HCT116 (cell line): ENCODE measurements around the gene ADGRL3. TPM values are rescaled to one million over a fixed set of nuclear protein-coding genes. Genes with fewer than 3 reads are reported as not detected.

Source experiments
- ATAC-seq: fragments of 200-7000 bp; cut with Tn5 transposase; 2 replicates; pipeline ENCODE4 v1.9.1; 2020; ENCODE audit warnings: mild to moderate bottlenecking, moderate library complexity
- BruUV-seq: library from RNA; stranded (reverse); fragments of 400-500 nt; replicated peaks from 2 replicates; lab custom pipeline; 2021; lab: Mats Ljungman, UMichigan
- CTCF ChIA-PET: fragments of 300-600 bp; sonication (Branson Sonifier 250); formaldehyde crosslinking; loops from one replicate; lab custom pipeline; 2021; ENCODE audit warnings: antibody characterized with exemption; lab: Charles Lee
- POLR2A ChIA-PET: fragments of 300-600, 350-600 bp; sonication (Branson Sonifier 250); formaldehyde crosslinking; loops from one replicate; lab custom pipeline; 2021; ENCODE audit warnings: antibody characterized with exemption; lab: Charles Lee
- RAD21 ChIA-PET, 2 experiments: fragments of 300-600 bp; sonication (Branson Sonifier 250); formaldehyde crosslinking; loops; one replicate each; lab custom pipeline; 2023; ENCODE audit warnings: low total read pairs in 2 of 2; ENCODE audit not compliant: uncharacterized antibody in 2 of 2, unreplicated experiment in 2 of 2, low non-redundant PET in 1 of 2; lab: Charles Lee
- DNase-seq: peaks from one replicate; pipeline ENCODE4 v3.0.0-alpha.2; 2010; ENCODE audit warnings: low read depth, low spot score
- H2AFZ ChIP-seq: fragments of 200-600 bp; shearing (Covaris generic), sonication (generic); 2 replicates; pipeline ENCODE4 v1.6.1; 2017; ENCODE audit warnings: low read depth, mixed run types, mixed read lengths, antibody characterized with exemption, low read length; ENCODE audit not compliant: poor library complexity, severe bottlenecking
- H3K27ac ChIP-seq: 2 replicates; pipeline ENCODE4 v1.5.1; 2012; ENCODE audit warnings: low read depth, low read length
- H3K27me3 ChIP-seq: fragments of 200-600 bp; sonication (generic); 2 replicates; pipeline ENCODE4 v1.6.1; 2016; ENCODE audit warnings: mixed run types, low read length, mixed read lengths; ENCODE audit not compliant: insufficient read depth
- H3K36me3 ChIP-seq, 2 experiments: fragments of 200-500 bp in 1 of 2; fragments of 200-600 bp in 1 of 2; sonication (Bioruptor generic) in 1 of 2; sonication (generic) in 1 of 2; 2 replicates each; pipeline versions ENCODE4 v1.5.1 to v1.6.1; 2014 to 2016; ENCODE audit warnings: low read length in 2 of 2, inconsistent platforms in 1 of 2, mixed read lengths in 1 of 2, mixed run types in 1 of 2; ENCODE audit not compliant: insufficient read depth in 2 of 2, control insufficient read depth in 1 of 2
- H3K4me1 ChIP-seq, 2 experiments: fragments of 200-600 bp in 1 of 2; sonication (generic) in 1 of 2; 2 replicates each; pipeline versions ENCODE4 v1.5.1 to v1.6.1; 2012 to 2017; ENCODE audit warnings: low read length in 2 of 2, inconsistent platforms in 1 of 2, mild to moderate bottlenecking in 1 of 2, mixed read lengths in 1 of 2, mixed run types in 1 of 2, moderate library complexity in 1 of 2; ENCODE audit not compliant: insufficient read depth in 2 of 2, control insufficient read depth in 1 of 2
- H3K4me2 ChIP-seq: fragments of 200-600 bp; sonication (generic); 2 replicates; pipeline ENCODE4 v1.6.1; 2017; ENCODE audit warnings: mixed run types, low read length, mixed read lengths
- H3K4me3 ChIP-seq, 2 experiments: fragments of 200-600 bp in 1 of 2; sonication (generic) in 1 of 2; replicated peaks in 1 of 2; 2 replicates each; pipeline ENCODE4 v1.5.1; 2011 to 2016; ENCODE audit warnings: low read length in 2 of 2, control low read depth in 1 of 2, low read depth in 1 of 2, mild to moderate bottlenecking in 1 of 2, mixed read lengths in 1 of 2, mixed run types in 1 of 2
- H3K79me2 ChIP-seq: fragments of 200-600 bp; sonication (generic); 2 replicates; pipeline ENCODE4 v1.6.1; 2017; ENCODE audit warnings: mild to moderate bottlenecking, mixed run types, low read length, moderate library complexity, mixed read lengths; ENCODE audit not compliant: insufficient read depth
- H3K9ac ChIP-seq: fragments of 200-600 bp; sonication (generic); 2 replicates; pipeline ENCODE4 v1.6.1; 2016; ENCODE audit warnings: low read length, mixed read lengths
- H3K9me2 ChIP-seq: fragments of 200-600 bp; sonication (generic), shearing (Covaris generic); 2 replicates; pipeline ENCODE4 v1.6.1; 2017; ENCODE audit warnings: mixed run types, mild to moderate bottlenecking, moderate library complexity; ENCODE audit not compliant: insufficient read depth
- H3K9me3 ChIP-seq, 2 experiments: fragments of 200-500 bp in 1 of 2; fragments of 200-600 bp in 1 of 2; sonication (Bioruptor generic) in 1 of 2; sonication (generic) in 1 of 2; 2 replicates each; pipeline ENCODE4 v1.6.1; 2014 to 2017; ENCODE audit warnings: low read length in 2 of 2, mixed read lengths in 2 of 2, inconsistent platforms in 1 of 2, low read depth in 1 of 2, mild to moderate bottlenecking in 1 of 2, mixed run types in 1 of 2, moderate library complexity in 1 of 2; ENCODE audit not compliant: control insufficient read depth in 1 of 2, insufficient read depth in 1 of 2
- H4K20me1 ChIP-seq: fragments of 200-600 bp; sonication (generic), shearing (Covaris generic); 2 replicates; pipeline ENCODE4 v1.6.1; 2017; ENCODE audit warnings: mixed run types, mild to moderate bottlenecking, moderate library complexity; ENCODE audit not compliant: insufficient read depth
- ELF1 ChIP-seq: IDR thresholded peaks from 2 replicates; pipeline ENCODE4 v1.6.1; 2012; ENCODE audit warnings: low read depth, borderline replicate concordance
- RAD21 ChIP-seq: IDR thresholded peaks from 2 replicates; pipeline ENCODE4 v1.6.1; 2012; ENCODE audit warnings: low read depth, mild to moderate bottlenecking
- SIN3A ChIP-seq: IDR thresholded peaks from 2 replicates; pipeline ENCODE4 v1.6.1; 2012; ENCODE audit warnings: low read depth
- ZFX ChIP-seq: fragments of 450-650 bp; IDR thresholded peaks from 2 replicates; pipeline ENCODE4 v1.6.1; 2017
- ZNF274 ChIP-seq: fragments of 200-500 bp; sonication (Bioruptor generic); IDR thresholded peaks from 2 replicates; pipeline ENCODE4 v1.6.1; 2014; ENCODE audit warnings: mild to moderate bottlenecking, low read depth, low read length, inconsistent platforms
- intact Hi-C: fragments of 100-400 bp; cut with micrococcal nuclease; formaldehyde crosslinking; loops from 2 replicates; pipeline ENCODE4 v1.10.0; 2022
- total RNA-seq: library from RNA; stranded (reverse); gene quantifications from one replicate; pipeline ENCODE4 v1.2.1, GENCODE V29; 2021; ENCODE audit not compliant: unreplicated experiment
- TF ChIP-seq, protein P1 (sequence below): IDR thresholded peaks from 2 replicates; pipeline ENCODE4 v1.6.1; 2012

Gene ADGRL3
- total RNA-seq, 1 experiment from 2014 or later, result not detected

DNA sequence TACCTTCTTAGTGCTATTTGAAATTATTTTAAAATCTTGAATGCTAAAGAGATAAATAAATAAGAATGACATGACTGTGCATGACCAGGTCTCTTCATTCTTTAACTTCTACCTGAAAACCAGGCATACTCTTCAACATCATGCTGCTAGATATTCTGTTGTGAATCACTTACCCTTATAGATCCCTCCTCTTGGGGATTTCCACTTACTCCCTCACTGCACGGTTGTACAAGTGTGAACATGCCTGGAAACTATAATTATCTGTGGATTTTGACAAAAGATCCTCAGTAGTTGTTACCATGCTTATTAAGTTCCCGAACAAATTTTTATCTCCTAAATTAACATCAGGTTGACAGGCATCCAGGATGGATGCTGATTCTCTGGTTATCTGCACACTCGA is 54.3 kb downstream of the ADGRL3 start:
- TF ChIP-seq RAD21, result no peak
- TF ChIP-seq, all 23 proteins: peak for 0
- no peak overlapping the region for H3K4me3 ChIP-seq
- ChIA-PET POLR2A (no interaction called here), RAD21 (no interaction called here), CTCF (no interaction called here)
- BruUV-seq, result no TSS peak
- H3K9ac ChIP-seq, result no peak overlapping the region
- peaks cover 12 to 37% of the 10 kb centered on the region in 2 experiments; a peak in 3 of 4 replicates for H3K9me3 ChIP-seq
- no peaks in the 10 kb centered on the region for H3K27me3 ChIP-seq
- H3K36me3 ChIP-seq, result no peaks in the 10 kb centered on the region
- DNase-seq (no peak), ATAC-seq (no peak)
- no peaks in the 10 kb centered on the region for H3K79me2 ChIP-seq
- no peaks in the 10 kb centered on the region for H4K20me1 ChIP-seq
- no peaks in the 10 kb centered on the region for H3K9me2 ChIP-seq
- H2AFZ ChIP-seq, result no peak overlapping the region
- no peaks in the 10 kb centered on the region for H3K4me1 ChIP-seq
- H3K27ac ChIP-seq, result no peak overlapping the region
- intact Hi-C loops, result no loop called here
- no peak overlapping the region for H3K4me2 ChIP-seq

DNA sequence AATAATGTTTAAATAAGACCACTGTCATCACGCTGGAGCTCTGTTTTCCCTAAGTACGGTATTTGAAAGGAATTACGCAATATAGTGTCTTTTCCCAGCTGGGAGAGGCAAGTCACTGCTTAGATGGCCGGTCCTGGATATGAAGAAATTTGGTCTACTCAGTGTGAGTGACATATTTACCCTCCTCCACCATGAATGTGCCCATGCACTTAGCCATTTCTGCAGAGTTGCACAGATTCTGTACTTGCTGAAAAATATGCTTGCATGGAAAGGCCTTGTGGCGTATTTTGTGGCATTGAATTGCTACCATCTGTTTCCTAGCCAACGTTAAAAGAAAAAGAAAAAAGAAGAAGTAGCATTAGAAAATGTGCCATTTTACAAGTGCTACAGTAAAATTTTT is 73.1 kb downstream of the ADGRL3 start:
- no peaks in the 10 kb centered on the region for H3K4me1 ChIP-seq
- no peaks in the 10 kb centered on the region for H3K36me3 ChIP-seq
- intact Hi-C loops, result no loop called here
- H4K20me1 ChIP-seq, result no peaks in the 10 kb centered on the region
- DNase-seq (no peak), ATAC-seq (no peak)
- H3K79me2 ChIP-seq, result no peaks in the 10 kb centered on the region
- no peak overlapping the region for H3K27ac ChIP-seq
- ChIA-PET RAD21 (no interaction called here), POLR2A (no interaction called here), CTCF (no interaction called here)
- TF ChIP-seq ZNF274 (no peak), ZFX (no peak), ELF1 (no peak), SIN3A (no peak), RAD21 (no peak)
- TF ChIP-seq, protein P1, sequence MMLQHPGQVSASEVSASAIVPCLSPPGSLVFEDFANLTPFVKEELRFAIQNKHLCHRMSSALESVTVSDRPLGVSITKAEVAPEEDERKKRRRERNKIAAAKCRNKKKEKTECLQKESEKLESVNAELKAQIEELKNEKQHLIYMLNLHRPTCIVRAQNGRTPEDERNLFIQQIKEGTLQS, result no peak
- no peak overlapping the region for H3K9ac ChIP-seq
- no peak overlapping the region for H2AFZ ChIP-seq
- peaks cover 12 to 14% of the 10 kb centered on the region in 2 experiments; a peak in 2 of 4 replicates for H3K9me3 ChIP-seq
- no TSS peak for BruUV-seq
- H3K4me3 ChIP-seq, result no peak overlapping the region
- no peak overlapping the region for H3K4me2 ChIP-seq
- H3K9me2 ChIP-seq, result no peaks in the 10 kb centered on the region
- H3K27me3 ChIP-seq, result no peaks in the 10 kb centered on the region
